Measurements from ENCODE around the gene CNTNAP2. TPM values are rescaled to one million over a fixed set of nuclear protein-coding genes. Genes with fewer than 3 reads are reported as not detected.

CNTNAP2 gene
- polyA plus RNA-seq, 1 donor, result 6.1 TPM

DNA sequence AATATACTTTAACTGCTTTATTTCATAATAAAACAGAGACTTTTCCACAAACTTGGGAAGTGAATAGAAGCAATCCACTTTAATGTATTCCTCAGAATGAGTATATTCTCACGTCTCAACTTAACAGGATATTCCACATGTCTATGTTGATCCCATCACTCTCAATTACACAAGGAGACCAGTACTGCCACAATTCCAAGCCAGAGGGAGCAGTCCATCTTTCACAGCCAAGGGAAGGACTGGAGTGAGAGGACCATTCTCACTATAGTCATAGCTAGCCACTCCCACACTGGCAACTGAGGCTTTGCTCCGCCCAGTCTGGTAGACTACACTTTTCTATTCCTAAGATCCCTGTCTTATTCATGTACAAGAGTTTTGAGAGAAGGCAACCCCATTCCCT lies 553.9 kb downstream of the CNTNAP2 start:
- no peak for DNase-seq (ENCODE audit: low read depth)

DNA sequence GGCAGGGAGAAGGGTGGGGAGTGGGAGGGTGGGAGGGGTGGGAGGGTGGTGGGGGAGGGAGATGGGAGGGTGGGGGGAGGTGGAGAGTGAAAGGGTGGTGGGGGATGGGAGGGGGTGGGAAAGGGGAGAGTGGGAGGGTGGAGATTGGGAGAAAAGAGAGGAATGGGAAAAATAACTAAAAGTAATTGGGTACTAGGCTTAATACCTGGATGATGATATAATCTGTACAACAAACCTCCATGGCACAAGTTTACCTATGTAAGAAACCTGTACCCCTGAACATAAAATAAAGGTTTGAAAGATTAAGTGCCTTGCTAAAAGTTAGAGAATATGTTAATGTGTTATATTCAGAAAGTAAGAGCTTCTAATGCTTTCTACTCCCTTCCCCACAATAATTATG lies 564.9 kb downstream of the CNTNAP2 start:
- DNase-seq (ENCODE audit: low read depth), result no peak

DNA sequence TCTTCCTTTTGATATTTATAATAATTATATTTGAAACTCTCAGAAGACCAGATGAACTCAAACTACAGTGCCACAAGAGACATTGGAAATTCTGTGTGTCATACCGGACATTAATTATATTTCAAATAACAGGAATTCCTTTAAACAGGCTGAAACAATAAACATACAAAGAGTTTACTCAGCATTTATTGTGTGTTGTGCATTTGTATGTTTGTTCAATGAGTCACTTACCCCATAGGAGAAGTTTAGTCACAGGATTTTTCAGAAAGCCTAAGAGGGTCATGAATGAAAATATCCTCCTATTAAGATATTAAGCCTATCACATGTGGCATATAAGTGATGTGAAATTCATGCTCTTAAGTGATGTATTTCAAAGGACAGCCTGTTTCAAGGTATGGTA lies 566.8 kb downstream of the CNTNAP2 start:
- no peak for DNase-seq (ENCODE audit: low read depth)

DNA sequence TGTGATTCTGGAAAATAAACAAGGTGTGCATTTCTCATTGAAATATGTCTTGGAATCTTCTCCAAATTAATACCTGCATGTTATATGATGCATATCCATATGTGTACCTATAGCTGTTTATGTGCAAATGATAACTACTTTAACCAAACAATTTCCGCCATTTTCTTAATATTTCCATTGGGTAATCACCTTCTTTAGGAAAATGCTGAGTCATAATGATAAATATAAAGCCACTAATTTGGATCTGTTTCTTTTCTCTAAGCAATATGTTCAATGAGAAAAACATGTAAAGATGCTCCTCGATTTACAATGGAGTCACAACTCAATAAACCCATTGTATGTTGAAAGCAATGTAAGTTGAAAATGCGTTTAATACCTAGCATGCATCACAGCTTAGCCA lies 574.4 kb downstream of the CNTNAP2 start:
- no peak for DNase-seq (ENCODE audit: low read depth)

DNA sequence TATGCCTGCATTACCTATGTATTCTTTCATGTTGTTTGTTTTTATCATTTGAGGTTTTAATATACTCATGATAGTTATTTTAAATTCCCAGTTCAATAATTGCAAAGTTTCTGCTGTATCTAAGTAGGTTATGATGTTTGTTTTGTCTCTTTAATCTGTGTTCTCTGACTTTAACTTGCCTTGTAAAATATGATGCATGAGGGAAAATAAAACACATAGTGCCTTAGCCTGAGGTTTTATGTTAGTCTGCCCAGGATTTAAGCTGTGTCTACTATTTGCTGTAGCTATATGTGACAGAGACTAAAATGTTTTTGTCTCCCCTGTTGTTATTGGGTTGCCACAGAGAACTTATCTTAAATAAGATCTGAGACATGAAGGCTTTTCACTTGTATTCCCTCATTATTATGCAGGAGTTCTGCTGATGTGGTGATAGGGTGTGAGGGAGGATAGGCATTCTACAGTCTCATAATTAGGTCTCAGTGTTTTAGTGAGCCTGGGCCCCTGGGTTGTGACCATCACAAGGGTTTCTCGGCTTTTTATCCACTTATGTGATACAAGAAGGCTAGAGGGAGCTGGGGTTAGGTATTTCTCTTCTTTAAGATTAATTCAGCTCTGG lies 582.5 kb downstream of the CNTNAP2 start:
- DNase-seq (ENCODE audit: low read depth), result no peak

DNA sequence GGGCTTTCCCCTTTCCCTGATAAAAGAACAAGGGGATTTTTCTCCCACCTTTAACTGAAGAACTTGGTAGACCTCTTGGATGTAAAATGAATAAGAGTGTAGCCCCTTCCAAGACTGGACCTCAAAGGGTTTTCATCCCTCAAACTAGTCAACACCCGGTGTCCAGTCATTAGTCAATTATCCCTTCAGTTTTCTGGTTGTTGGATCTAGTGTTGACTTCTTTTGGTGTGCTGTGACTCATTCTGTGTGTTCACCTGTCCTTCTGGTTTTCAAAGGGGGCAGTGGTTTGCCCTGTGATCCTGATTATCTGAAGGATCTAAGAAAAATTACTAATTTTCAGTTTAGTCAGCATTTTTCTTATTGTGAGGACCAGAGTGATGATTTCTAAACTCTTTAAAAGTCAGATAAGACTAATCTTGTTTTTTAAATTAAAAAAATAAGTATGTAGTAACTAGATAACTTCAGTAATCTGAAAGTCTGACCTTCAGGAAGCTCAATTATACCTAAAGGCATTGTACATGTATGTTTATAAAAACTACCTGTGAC lies 583.5 kb downstream of the CNTNAP2 start:
- DNase-seq (ENCODE audit: low read depth), result no peak

DNA sequence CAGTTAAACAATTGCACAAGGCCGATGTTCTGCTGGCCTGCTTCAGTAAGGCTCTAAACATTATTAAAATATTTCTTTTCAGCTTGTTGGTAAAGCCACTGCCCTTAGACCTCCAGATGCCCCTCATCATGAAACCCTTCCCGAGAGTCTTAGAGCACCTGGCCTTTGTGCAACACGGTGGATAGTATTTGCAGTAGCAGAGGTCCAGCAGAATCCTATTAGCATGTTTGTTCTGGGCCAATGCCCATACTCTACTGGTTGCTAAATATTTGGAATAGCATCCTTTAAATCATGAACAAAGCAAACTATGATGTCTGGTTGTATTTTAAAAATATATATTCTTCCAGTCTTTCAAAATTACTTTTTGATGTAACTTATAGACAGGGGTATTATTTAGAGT lies 584.6 kb downstream of the CNTNAP2 start:
- no peak for DNase-seq (ENCODE audit: low read depth)

DNA sequence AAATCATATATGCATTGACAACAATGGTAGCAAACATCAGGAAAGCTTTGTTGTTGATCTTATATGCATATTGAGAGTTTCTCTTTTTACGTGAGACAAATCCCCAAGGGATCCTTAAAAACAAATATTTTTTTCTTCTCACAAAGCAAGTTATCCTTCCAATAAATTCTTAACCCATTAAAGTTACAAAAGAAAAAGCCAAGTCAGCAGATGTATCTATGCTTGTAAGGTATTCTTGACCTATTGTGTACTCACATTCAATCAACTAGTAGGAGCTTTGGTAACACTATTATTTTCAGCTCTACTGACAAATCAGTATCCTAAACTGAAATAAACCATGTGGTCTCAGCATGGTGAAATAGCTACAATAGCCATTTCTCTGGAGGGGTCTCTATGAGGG lies 586.3 kb downstream of the CNTNAP2 start:
- no peak for DNase-seq (ENCODE audit: low read depth)

DNA sequence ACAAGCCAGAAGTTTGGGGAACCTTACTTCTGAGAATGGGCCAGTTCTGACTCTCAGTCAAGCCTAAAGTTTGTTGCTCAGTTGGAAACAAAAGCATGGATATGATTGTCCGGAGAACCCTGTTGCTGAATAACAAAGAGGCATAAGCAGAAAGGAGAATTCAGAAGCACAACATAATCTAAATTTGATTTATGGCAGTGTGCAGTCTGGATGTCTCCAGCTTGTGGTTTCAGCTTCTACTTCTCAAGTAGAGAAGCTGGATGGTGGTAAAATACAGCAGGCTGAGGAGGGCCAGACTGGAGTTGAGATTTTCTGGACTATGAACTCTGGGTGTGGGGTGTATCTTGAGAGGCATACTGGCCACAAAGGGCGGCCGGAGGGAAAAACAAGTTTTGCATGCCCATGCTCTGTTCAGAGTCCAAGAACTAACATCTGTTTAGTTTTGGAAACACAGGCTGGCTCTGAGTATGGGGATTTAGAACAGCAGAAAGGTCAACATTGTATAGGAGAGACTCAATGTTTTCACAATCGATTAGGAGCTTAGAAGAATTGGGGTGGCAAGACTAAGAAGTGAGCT lies 592.9 kb downstream of the CNTNAP2 start:
- no peak for DNase-seq (ENCODE audit: low read depth)

DNA sequence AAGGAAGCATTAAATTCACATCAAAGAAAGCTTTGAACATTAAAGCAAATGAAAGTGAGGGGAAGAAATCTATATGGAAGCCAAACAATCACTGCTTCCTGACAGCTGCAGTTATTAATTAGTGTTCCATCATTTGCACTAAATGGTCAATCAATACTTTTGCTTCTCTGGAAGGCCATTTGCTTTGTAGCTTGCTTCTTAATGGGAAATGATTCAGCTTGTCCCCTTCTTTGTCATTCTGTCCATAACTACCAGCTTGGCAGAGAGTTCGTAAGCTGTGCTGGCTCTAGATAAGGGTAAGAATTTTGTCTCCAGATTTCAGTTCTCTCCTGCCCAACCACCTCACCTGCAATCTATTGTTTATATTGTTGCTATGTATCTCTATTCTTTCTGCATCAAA lies 596.6 kb downstream of the CNTNAP2 start:
- no peak for DNase-seq (ENCODE audit: low read depth)

DNA sequence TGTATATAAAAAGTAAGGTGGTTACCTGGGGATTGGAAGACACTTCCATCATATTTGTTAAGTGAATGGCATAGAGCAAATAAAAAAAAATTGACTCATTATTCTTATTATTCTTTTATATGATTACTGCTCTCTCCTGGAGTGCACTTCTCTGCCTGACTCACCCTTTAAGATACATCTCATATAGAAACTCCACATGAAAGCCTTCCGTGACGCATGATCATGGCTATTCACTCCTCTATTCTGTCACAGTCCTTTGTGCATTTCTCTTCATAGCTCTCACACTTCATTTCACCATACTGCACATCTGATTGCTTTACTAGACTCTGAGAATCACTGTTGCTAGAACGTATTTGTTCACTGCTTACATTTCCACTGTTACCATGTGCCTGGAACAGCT lies 597.3 kb downstream of the CNTNAP2 start:
- DNase-seq (ENCODE audit: low read depth), result no peak

DNA sequence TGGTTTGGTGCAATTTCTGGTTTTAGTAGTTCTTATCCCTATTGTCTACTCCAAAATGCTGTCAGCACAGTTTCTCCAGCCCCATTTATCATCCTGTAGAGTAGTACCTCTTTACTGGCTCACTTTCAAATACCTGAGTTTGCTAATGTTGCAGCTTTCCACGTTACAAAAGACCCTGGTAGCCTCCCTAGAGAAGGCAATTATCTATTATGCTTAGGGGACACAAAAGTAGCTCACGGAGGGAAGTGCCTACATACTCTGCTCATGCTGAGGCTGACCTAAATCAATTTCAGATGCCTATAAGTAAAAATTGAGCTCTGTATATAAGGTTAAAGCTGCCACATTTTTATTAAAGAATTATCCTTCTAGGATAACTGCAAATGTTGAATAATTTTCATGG lies 603.6 kb downstream of the CNTNAP2 start:
- no peak for DNase-seq (ENCODE audit: low read depth)

DNA sequence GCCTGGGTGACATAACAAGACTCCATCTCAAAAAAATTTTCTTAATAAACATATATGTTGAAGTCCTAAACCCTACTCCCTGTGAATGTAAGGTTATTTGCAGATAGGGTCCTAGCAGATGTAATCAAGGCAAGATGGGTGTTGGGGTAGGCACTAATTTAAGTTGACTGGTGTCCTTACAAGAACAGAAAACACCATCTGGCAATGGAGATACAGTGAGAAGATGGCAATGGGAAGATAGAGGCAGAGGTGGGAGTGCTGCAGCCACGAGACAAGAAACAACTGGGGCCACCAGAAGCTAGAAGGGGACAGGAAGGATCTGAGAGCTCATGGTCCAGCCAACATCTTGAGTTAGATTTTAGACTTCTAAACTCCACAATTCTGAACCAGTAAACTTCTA lies 606.4 kb downstream of the CNTNAP2 start:
- DNase-seq (ENCODE audit: low read depth), result no peak

DNA sequence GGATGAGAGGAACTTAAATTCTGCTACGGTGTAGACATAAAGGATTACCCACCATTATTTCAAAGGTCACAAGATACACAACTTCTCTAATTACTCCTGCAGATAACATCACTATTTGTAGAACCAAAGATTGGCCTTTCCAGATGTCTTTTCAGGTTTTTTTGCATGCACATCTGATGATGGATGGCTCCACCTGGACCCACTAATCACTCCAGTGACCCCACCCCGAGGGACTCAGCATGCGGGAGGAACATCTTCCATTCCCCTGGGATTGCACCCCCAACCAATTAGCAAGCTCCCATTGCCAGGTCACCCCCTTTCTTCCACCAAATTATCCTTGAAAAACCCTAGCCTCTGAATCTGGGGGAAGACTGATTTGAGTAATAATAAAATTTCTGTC lies 608.9 kb downstream of the CNTNAP2 start:
- DNase-seq (ENCODE audit: low read depth), result no peak

DNA sequence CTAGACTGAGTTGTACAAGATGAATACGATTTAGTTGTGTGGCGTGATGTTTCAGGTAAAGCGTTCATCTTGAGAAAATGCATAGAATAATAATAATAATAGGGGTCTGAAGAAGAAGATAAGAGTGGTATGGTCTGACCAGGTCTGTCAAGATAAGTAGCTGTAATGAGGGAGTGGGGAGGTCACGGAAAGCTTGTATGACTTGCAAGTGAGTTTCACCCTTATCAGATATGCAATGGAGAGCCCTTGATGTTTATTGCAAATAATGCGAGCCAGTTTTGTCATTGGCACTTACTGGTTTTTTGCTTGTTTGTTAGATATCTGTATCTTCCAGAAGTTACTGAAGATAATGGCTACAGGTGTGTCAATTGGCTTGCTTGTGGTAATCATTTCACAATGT lies 611.5 kb downstream of the CNTNAP2 start:
- DNase-seq (ENCODE audit: low read depth), result no peak

DNA sequence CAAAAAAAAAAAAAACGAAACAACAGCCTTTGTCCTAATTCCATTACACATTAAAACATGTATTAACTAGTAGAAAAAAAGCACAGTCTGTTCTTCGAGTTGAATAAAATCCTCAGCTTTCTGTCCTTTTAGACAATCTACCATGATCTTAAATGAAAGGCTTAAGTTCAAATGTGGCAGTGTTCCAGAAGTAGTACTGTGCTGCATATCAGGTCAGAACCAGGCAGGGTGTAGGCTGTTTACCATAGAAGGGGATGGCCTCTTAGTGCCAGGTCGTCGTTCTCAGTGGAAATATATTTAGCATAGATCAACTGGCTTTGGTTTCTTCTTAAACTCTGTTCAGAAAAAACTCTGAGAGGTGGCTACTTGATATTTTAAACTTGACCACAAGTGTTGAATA lies 612.0 kb downstream of the CNTNAP2 start:
- DNase-seq (ENCODE audit: low read depth), result no peak

DNA sequence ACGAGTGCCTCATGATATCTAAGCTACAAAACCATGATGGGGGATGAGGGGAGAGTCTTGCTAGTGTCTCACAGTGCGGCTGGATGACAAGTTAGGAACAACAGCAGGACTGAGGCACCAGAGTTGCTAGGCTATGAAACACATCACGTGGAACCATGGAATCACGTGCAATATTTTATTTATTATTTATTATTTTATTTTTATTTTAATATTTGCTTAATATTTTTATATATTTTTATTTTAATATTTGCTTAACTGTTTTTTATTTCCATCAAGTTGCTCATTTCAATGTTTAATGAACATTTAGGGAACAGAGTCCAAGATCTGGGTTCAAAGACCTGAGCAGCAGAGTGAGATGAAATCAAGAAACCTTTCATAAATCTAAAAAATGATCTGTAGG lies 614.6 kb downstream of the CNTNAP2 start:
- DNase-seq (ENCODE audit: low read depth), result no peak

DNA sequence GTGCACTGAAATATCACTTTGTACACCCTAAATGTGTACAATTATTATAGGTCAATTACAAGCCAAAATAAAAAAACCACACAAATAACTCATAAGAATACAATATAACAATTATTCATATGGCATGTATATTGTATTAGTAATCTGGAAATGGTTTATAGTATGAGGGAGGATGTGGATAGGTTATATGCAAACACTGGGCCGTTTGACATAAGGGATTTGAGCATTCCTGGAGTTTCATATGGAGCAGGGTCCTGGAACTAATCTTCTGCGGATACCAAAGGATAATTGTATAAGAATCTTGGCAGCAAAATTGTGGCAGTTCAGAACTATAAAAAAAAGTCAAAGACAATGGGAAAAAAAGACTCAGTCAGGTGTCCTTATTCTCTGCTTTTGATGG lies 619.4 kb downstream of the CNTNAP2 start:
- no peak for DNase-seq (ENCODE audit: low read depth)

DNA sequence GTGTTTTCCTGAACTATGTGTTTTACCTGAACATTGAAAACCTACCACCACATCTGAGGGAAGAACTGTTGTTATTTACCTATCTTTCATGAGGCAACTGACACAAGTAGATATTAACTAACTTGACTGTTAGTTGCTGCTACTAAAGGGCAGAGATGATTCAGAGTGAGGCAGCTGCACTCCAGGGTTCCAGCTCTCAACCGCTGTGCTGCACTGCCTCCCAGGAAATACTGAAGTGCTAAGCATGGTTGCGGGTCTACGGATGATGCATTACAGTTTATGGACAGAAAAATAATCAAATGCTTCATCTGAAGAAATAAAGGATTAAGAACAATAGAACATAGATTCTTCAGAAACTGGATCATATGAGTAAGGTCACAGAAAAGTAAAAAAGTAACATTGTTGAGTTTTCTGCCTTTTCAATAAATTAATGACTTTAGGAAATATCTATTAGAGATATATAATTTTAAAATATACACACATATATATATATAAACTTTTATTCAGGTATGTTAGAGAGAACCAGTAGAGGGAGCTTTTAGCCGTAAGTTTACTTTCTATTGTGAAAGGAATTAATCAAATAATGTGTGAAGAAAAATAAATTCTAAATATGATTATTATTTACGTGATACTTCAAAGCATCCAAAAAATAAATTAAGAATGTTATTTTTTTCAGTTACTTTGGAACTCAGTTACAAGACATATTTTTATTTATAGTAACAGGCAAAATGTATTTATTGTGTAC lies 620.0 kb downstream of the CNTNAP2 start:
- DNase-seq (ENCODE audit: low read depth), result no peak

DNA sequence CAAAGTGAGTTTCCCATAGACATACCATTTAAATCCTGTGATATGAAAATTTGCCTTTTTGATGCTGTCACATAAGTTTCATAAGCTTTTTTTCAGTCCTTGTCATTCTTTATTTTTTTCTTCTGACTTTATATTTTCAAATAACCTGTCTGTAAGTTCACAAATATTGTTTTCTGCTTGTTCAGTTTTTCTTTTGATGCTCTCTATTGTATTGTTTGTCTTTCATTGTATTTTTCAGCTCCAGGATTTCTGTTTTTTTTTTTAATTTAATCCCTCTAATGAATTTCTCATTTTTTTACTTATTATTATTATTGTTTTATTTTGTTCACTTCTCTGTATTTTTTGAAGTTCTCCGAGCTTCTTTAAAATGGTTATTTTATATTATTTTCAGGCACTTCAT lies 623.4 kb downstream of the CNTNAP2 start:
- no peak for DNase-seq (ENCODE audit: low read depth)

DNA sequence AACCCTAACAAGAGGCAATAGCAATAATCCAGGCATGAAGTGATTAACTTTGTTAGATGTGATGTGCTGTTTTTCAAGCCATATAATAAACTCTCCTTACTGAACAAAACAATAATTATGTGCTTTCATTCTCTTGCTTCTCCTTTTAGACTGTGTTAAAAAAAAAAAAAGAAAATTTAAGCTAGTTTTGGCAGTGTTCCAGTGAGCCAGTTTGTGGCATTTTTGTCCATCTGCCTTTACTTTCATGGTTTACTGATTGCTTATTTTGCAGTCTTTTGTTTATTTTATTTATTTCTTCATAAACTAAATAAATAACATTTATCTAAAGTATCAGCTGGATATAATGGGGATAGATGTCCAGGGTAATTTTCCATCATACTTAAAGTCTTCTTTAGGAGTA lies 625.3 kb downstream of the CNTNAP2 start:
- no peak for DNase-seq (ENCODE audit: low read depth)

DNA sequence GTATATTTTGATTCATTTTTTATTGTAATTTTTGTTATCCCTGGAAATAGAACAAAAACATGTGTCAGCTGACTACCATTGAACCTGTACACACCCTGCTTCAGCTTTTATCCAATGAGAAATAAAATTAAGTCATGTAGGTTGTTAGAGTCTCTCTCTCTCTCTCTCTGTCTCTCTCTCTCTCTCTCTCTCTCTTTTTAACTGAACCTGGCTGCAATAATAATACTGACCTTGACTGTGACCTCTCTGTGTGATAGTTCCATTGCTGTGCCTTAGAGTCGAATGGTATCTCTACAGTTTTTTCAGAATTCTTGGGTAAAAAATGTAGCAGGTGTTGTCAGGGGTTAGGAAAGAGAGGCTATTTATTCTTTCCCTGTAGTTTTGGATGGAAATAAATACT lies 637.8 kb downstream of the CNTNAP2 start:
- no peak for DNase-seq (ENCODE audit: low read depth)

DNA sequence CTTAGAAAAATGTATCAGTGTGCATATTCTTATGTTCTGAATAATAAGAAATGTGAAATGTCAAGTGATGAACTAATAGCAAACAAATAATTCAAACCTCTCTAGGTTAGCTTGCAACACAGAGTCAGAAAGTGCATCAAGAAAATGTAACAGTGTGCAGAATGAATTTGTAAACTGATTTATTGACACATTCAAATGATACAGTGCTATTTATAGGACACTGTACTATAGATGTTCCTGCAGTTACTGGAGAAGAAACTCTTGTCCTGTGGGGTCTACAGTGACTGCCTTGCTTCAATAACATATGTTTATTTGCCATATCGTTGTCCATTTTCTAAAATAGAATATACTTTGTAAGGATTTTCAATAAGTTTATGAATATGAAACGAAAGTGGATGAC lies 639.0 kb downstream of the CNTNAP2 start:
- DNase-seq (ENCODE audit: low read depth), result no peak
